HCT116 (cell line): ENCODE results near the gene SRPX. TPM values are rescaled to one million over a fixed set of nuclear protein-coding genes. Genes with fewer than 3 reads are reported as not detected.

Source experiments
- ATAC-seq: fragments of 200-7000 bp; cut with Tn5 transposase; 2 replicates; pipeline ENCODE4 v1.9.1; 2020; ENCODE audit warnings: mild to moderate bottlenecking, moderate library complexity
- BruUV-seq: library from RNA; stranded (reverse); fragments of 400-500 nt; replicated peaks from 2 replicates; lab custom pipeline; 2021; lab: Mats Ljungman, UMichigan
- CTCF ChIA-PET: fragments of 300-600 bp; sonication (Branson Sonifier 250); formaldehyde crosslinking; loops from one replicate; lab custom pipeline; 2021; ENCODE audit warnings: antibody characterized with exemption; lab: Charles Lee
- POLR2A ChIA-PET: fragments of 300-600, 350-600 bp; sonication (Branson Sonifier 250); formaldehyde crosslinking; loops from one replicate; lab custom pipeline; 2021; ENCODE audit warnings: antibody characterized with exemption; lab: Charles Lee
- RAD21 ChIA-PET, 2 experiments: fragments of 300-600 bp; sonication (Branson Sonifier 250); formaldehyde crosslinking; loops; one replicate each; lab custom pipeline; 2023; ENCODE audit warnings: low total read pairs in 2 of 2; ENCODE audit not compliant: uncharacterized antibody in 2 of 2, unreplicated experiment in 2 of 2, low non-redundant PET in 1 of 2; lab: Charles Lee
- DNase-seq: peaks from one replicate; pipeline ENCODE4 v3.0.0-alpha.2; 2010; ENCODE audit warnings: low read depth, low spot score
- H2AFZ ChIP-seq: fragments of 200-600 bp; shearing (Covaris generic), sonication (generic); 2 replicates; pipeline ENCODE4 v1.6.1; 2017; ENCODE audit warnings: low read depth, mixed run types, mixed read lengths, antibody characterized with exemption, low read length; ENCODE audit not compliant: poor library complexity, severe bottlenecking
- H3K27ac ChIP-seq: 2 replicates; pipeline ENCODE4 v1.5.1; 2012; ENCODE audit warnings: low read depth, low read length
- H3K27me3 ChIP-seq: fragments of 200-600 bp; sonication (generic); 2 replicates; pipeline ENCODE4 v1.6.1; 2016; ENCODE audit warnings: mixed run types, low read length, mixed read lengths; ENCODE audit not compliant: insufficient read depth
- H3K36me3 ChIP-seq, 2 experiments: fragments of 200-500 bp in 1 of 2; fragments of 200-600 bp in 1 of 2; sonication (Bioruptor generic) in 1 of 2; sonication (generic) in 1 of 2; 2 replicates each; pipeline versions ENCODE4 v1.5.1 to v1.6.1; 2014 to 2016; ENCODE audit warnings: low read length in 2 of 2, inconsistent platforms in 1 of 2, mixed read lengths in 1 of 2, mixed run types in 1 of 2; ENCODE audit not compliant: insufficient read depth in 2 of 2, control insufficient read depth in 1 of 2
- H3K4me1 ChIP-seq, 2 experiments: fragments of 200-600 bp in 1 of 2; sonication (generic) in 1 of 2; 2 replicates each; pipeline versions ENCODE4 v1.5.1 to v1.6.1; 2012 to 2017; ENCODE audit warnings: low read length in 2 of 2, inconsistent platforms in 1 of 2, mild to moderate bottlenecking in 1 of 2, mixed read lengths in 1 of 2, mixed run types in 1 of 2, moderate library complexity in 1 of 2; ENCODE audit not compliant: insufficient read depth in 2 of 2, control insufficient read depth in 1 of 2
- H3K4me2 ChIP-seq: fragments of 200-600 bp; sonication (generic); 2 replicates; pipeline ENCODE4 v1.6.1; 2017; ENCODE audit warnings: mixed run types, low read length, mixed read lengths
- H3K4me3 ChIP-seq, 2 experiments: fragments of 200-600 bp in 1 of 2; sonication (generic) in 1 of 2; replicated peaks in 1 of 2; 2 replicates each; pipeline ENCODE4 v1.5.1; 2011 to 2016; ENCODE audit warnings: low read length in 2 of 2, control low read depth in 1 of 2, low read depth in 1 of 2, mild to moderate bottlenecking in 1 of 2, mixed read lengths in 1 of 2, mixed run types in 1 of 2
- H3K79me2 ChIP-seq: fragments of 200-600 bp; sonication (generic); 2 replicates; pipeline ENCODE4 v1.6.1; 2017; ENCODE audit warnings: mild to moderate bottlenecking, mixed run types, low read length, moderate library complexity, mixed read lengths; ENCODE audit not compliant: insufficient read depth
- H3K9ac ChIP-seq: fragments of 200-600 bp; sonication (generic); 2 replicates; pipeline ENCODE4 v1.6.1; 2016; ENCODE audit warnings: low read length, mixed read lengths
- H3K9me2 ChIP-seq: fragments of 200-600 bp; sonication (generic), shearing (Covaris generic); 2 replicates; pipeline ENCODE4 v1.6.1; 2017; ENCODE audit warnings: mixed run types, mild to moderate bottlenecking, moderate library complexity; ENCODE audit not compliant: insufficient read depth
- H3K9me3 ChIP-seq, 2 experiments: fragments of 200-500 bp in 1 of 2; fragments of 200-600 bp in 1 of 2; sonication (Bioruptor generic) in 1 of 2; sonication (generic) in 1 of 2; 2 replicates each; pipeline ENCODE4 v1.6.1; 2014 to 2017; ENCODE audit warnings: low read length in 2 of 2, mixed read lengths in 2 of 2, inconsistent platforms in 1 of 2, low read depth in 1 of 2, mild to moderate bottlenecking in 1 of 2, mixed run types in 1 of 2, moderate library complexity in 1 of 2; ENCODE audit not compliant: control insufficient read depth in 1 of 2, insufficient read depth in 1 of 2
- H4K20me1 ChIP-seq: fragments of 200-600 bp; sonication (generic), shearing (Covaris generic); 2 replicates; pipeline ENCODE4 v1.6.1; 2017; ENCODE audit warnings: mixed run types, mild to moderate bottlenecking, moderate library complexity; ENCODE audit not compliant: insufficient read depth
- CBX3 ChIP-seq: IDR thresholded peaks from 2 replicates; pipeline ENCODE4 v1.6.1; 2012; ENCODE audit warnings: low read depth
- EZH2 ChIP-seq: fragments of 200-600 bp; sonication (generic); IDR thresholded peaks from 2 replicates; pipeline ENCODE4 v1.6.1; 2017; ENCODE audit warnings: antibody characterized with exemption, mixed run types
- FOSL1 ChIP-seq: IDR thresholded peaks from 2 replicates; pipeline ENCODE4 v1.6.1; 2012; ENCODE audit warnings: low read depth
- RAD21 ChIP-seq: IDR thresholded peaks from 2 replicates; pipeline ENCODE4 v1.6.1; 2012; ENCODE audit warnings: low read depth, mild to moderate bottlenecking
- SP1 ChIP-seq: IDR thresholded peaks from 2 replicates; pipeline ENCODE4 v1.6.1; 2012; ENCODE audit warnings: low read depth
- intact Hi-C: fragments of 100-400 bp; cut with micrococcal nuclease; formaldehyde crosslinking; loops from 2 replicates; pipeline ENCODE4 v1.10.0; 2022
- total RNA-seq: library from RNA; stranded (reverse); gene quantifications from one replicate; pipeline ENCODE4 v1.2.1, GENCODE V29; 2021; ENCODE audit not compliant: unreplicated experiment
- TF ChIP-seq, protein P1 (sequence below): IDR thresholded peaks from 2 replicates; pipeline ENCODE4 v1.6.1; 2011; ENCODE audit warnings: mild to moderate bottlenecking, low read length, moderate library complexity; ENCODE audit not compliant: insufficient replicate concordance; ENCODE audit errors: extremely low read depth
- TF ChIP-seq, protein P2 (sequence below): IDR thresholded peaks from 2 replicates; pipeline ENCODE4 v1.6.1; 2012
- TF ChIP-seq, protein P3 (sequence below), 3 experiments: fragments of 200-600 bp in 1 of 3; sonication (generic) in 1 of 3; IDR thresholded peaks in 2 of 3; conservative IDR thresholded peaks in 1 of 3; 2 replicates each; pipeline ENCODE4 v1.5.1; 2012 to 2017; ENCODE audit warnings: low read depth in 2 of 3, low read length in 2 of 3, antibody characterized with exemption in 1 of 3, borderline replicate concordance in 1 of 3, control low read depth in 1 of 3, mild to moderate bottlenecking in 1 of 3, mixed read lengths in 1 of 3, mixed run types in 1 of 3, moderate library complexity in 1 of 3; ENCODE audit not compliant: insufficient read depth in 1 of 3

SRPX gene
- total RNA-seq, 1 experiment from 2014 or later: 18.2 TPM

DNA sequence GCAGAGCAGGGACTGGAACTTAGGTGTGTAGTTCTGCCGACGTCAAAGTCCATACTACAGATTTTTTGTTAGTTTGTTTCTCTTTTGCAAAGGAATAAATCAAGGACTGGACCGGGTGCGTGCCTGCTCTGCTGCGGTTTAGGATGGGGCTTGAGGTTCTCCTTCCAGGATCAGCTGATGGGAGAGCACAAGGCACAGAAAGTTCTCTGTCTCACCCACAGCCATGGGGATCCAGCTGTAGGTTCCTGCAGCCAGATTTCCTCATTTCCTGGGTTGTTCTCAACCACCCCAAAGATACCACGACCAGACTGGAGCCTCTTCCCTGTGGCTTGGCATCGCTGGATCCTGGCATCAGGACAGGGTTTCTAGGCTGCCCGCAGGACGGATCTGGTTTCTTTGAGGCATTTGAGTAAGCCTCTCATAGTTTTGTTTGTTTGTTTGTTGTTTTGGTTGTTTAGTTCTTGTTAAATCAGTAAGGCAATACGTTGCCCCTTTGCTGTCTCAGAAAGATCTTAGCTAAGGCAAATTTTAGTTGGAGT is 789 bp upstream of the SRPX start:
- ChIA-PET CTCF (no interaction called here), POLR2A (no interaction called here), RAD21 (no interaction called here)
- H3K9ac ChIP-seq: no peak overlapping the region
- no peaks in the 10 kb centered on the region for H3K27me3 ChIP-seq
- H2AFZ ChIP-seq: no peak overlapping the region
- H3K27ac ChIP-seq: no peak overlapping the region
- H3K9me2 ChIP-seq: no peaks in the 10 kb centered on the region
- peak overlapping the region; percentile 75; the same call in 1 of the 2 replicates for H3K4me2 ChIP-seq
- H4K20me1 ChIP-seq: no peaks in the 10 kb centered on the region
- DNase-seq: no peak
- peaks cover 0 to 14% of the 10 kb centered on the region in 2 experiments; a peak in 2 of 4 replicates for H3K4me1 ChIP-seq
- no peak for ATAC-seq
- intact Hi-C loops: no loop called here
- no TSS peak for BruUV-seq
- TF ChIP-seq CBX3 (no peak), FOSL1 (no peak)
- TF ChIP-seq, protein P1, sequence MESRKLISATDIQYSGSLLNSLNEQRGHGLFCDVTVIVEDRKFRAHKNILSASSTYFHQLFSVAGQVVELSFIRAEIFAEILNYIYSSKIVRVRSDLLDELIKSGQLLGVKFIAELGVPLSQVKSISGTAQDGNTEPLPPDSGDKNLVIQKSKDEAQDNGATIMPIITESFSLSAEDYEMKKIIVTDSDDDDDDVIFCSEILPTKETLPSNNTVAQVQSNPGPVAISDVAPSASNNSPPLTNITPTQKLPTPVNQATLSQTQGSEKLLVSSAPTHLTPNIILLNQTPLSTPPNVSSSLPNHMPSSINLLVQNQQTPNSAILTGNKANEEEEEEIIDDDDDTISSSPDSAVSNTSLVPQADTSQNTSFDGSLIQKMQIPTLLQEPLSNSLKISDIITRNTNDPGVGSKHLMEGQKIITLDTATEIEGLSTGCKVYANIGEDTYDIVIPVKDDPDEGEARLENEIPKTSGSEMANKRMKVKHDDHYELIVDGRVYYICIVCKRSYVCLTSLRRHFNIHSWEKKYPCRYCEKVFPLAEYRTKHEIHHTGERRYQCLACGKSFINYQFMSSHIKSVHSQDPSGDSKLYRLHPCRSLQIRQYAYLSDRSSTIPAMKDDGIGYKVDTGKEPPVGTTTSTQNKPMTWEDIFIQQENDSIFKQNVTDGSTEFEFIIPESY: no peak
- TF ChIP-seq, all 23 proteins: peak for 0
- Histone ChIP-seq H3K36me3 (no peaks in the 10 kb centered on the region), H3K4me3 (no peak overlapping the region), H3K9me3 (no peaks in the 10 kb centered on the region), H3K79me2 (no peaks in the 10 kb centered on the region)

DNA sequence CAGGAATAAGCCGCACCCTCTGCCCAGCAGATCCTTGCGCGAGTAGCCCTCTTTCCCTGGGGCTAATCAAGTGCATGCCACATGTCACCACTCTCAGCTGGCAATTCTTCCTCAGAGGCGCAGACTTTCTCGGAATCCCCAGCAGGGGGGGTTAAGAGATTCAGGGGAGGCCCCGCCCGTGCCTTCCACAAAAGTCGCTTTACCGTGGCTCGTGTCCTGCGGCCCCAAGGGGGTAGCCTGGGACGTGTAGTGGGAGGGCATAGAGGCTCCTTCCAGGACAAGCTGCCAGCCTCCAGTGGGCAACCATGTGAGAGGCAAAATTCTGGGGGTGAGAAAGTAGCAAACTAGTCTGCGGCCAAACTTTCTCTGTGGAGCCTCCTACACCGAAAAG is 652 bp downstream of the SRPX start:
- POLR2A ChIA-PET: no interaction called here
- H3K27ac ChIP-seq: peak overlapping the region; percentile 36
- peak; percentile 41 for DNase-seq
- intact Hi-C loops: loop anchor here (1.0 kb wide), 1 partner anchor 107 kb away; the partner anchor contains the start of gene RPGR
- H3K79me2 ChIP-seq: no peaks in the 10 kb centered on the region
- CTCF ChIA-PET: interaction anchor here (1.0 to 1.1 kb wide), 2 partner anchors 62 to 107 kb away, joined by 3 read pairs; partner anchors contain the start of gene RPGR
- H3K4me1 ChIP-seq: peaks cover 0 to 20% of the 10 kb centered on the region in 2 experiments; a peak in 2 of 4 replicates
- H3K9me3 ChIP-seq: no peaks in the 10 kb centered on the region
- no peaks in the 10 kb centered on the region for H3K36me3 ChIP-seq
- no peaks in the 10 kb centered on the region for H4K20me1 ChIP-seq
- peak overlapping the region; percentile 75 for H3K4me2 ChIP-seq
- RAD21 ChIA-PET: no interaction called here
- H3K9me2 ChIP-seq: no peaks in the 10 kb centered on the region
- peak overlapping the region; percentile 52 for H3K9ac ChIP-seq
- no peaks in the 10 kb centered on the region for H3K27me3 ChIP-seq
- no TSS peak for BruUV-seq
- TF ChIP-seq, protein P2, sequence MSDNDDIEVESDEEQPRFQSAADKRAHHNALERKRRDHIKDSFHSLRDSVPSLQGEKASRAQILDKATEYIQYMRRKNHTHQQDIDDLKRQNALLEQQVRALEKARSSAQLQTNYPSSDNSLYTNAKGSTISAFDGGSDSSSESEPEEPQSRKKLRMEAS: peak; percentile 74
- TF ChIP-seq SP1 (peak; percentile 16; the same call in 1 of the 2 replicates), EZH2 (no peak), RAD21 (peak; percentile 24)
- TF ChIP-seq, protein P3, sequence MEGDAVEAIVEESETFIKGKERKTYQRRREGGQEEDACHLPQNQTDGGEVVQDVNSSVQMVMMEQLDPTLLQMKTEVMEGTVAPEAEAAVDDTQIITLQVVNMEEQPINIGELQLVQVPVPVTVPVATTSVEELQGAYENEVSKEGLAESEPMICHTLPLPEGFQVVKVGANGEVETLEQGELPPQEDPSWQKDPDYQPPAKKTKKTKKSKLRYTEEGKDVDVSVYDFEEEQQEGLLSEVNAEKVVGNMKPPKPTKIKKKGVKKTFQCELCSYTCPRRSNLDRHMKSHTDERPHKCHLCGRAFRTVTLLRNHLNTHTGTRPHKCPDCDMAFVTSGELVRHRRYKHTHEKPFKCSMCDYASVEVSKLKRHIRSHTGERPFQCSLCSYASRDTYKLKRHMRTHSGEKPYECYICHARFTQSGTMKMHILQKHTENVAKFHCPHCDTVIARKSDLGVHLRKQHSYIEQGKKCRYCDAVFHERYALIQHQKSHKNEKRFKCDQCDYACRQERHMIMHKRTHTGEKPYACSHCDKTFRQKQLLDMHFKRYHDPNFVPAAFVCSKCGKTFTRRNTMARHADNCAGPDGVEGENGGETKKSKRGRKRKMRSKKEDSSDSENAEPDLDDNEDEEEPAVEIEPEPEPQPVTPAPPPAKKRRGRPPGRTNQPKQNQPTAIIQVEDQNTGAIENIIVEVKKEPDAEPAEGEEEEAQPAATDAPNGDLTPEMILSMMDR (IDR thresholded peaks at IDR 0.05 in 2 of 3, conservative IDR thresholded peaks at IDR 0.05 in 1 of 3; ENCODE audit: borderline replicate concordance in 1 of 3, insufficient read depth in 1 of 3, low read depth in 2 of 3, low read length in 2 of 3): 0 out of 6 replicates have a peak, but pooled peaks of 1 of the 3 experiments have one; percentile 10
- TF ChIP-seq, all 23 proteins: peak for 4
- Histone ChIP-seq H2AFZ (no peak overlapping the region), H3K4me3 (peak overlapping the region; percentile 48 to 58)
- peak; percentile 81 for ATAC-seq
